Measurements from ENCODE around the gene CLIP2.

CLIP2 gene

GRCh38 chr7:74271742-74272141 lies 17.5 kb upstream of the CLIP2 start:
- DNase-seq (ENCODE audit: low read depth), result no peak
- TF ChIP-seq CTCF (IDR thresholded peaks at IDR 0.05; ENCODE audit: low read depth, low read length, missing control alignments), result no peak
- H3K4me3 ChIP-seq (ENCODE audit: low read depth, low read length), result no peak overlapping the region; the same call in 1 of the 2 replicates

DNA sequence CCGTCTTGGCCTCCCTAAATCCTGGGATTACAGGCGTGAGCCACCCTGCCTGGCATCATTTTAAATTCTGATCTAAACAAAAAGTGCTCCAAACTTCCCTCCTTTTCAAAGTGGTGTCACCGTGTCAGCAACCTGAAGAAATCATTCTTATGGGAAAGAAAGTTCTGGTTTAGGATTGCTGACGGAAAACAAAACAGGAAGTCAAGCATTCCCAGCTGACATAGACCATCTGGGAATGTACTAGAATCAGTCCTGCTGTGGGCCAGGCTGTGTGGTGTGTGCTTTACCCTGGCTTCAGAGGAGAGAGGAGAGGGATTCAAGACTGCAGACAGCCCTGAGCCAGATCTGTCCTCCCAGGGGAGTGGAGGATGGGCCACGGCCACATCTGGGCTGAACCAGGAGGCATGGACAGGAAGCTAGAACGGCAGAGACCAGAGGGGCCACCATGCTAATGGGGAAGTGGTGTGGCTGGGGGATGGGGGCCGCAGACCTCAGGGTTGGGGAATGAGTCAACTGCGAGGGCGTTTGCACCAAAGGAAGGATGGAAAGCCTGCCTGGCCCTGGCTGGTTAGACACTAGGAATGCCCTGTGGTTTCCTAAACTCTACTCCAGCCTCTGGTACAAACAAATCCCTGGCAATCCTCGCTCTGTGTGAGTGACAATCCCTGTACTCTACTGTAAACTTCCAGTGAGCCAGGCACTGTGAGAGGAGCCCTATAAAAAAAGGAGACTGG lies 16.7 kb upstream of the CLIP2 start:
- peak overlapping the region; percentile 17; the same call in 1 of the 2 replicates for H3K4me3 ChIP-seq (ENCODE audit: low read depth, low read length)
- no peak for TF ChIP-seq CTCF (IDR thresholded peaks at IDR 0.05; ENCODE audit: low read depth, low read length, missing control alignments)
- DNase-seq (ENCODE audit: low read depth), result peak; percentile 94

- DNase-seq (ENCODE audit: low read depth), result no peak
- peak; percentile 85 for TF ChIP-seq CTCF (IDR thresholded peaks at IDR 0.05; ENCODE audit: low read depth, low read length, missing control alignments)
- no peak overlapping the region for H3K4me3 ChIP-seq (ENCODE audit: low read depth, low read length)
Observed at GRCh38 chr7:74275401-74275881, 13.8 kb upstream of the CLIP2 start.

DNA sequence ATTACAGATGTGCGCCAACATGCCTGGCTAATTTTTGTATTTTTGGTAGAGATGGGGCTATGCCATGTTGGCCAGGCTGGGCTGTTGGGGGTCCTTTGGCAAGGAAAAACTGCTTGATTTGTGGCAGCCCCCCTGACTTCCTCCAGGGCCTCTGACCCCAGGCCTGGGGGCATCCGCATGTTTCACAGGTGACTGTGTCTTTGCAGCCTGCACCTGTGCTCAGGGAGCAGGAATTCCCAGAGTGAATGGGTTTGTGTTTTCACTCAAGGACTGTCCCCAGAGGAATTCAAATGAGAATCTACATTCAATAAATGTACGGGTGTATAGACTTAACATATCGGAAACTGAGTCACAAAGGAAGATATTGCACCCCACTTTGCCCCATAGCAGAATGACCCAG lies 11.6 kb upstream of the CLIP2 start:
- no peak for TF ChIP-seq CTCF (IDR thresholded peaks at IDR 0.05; ENCODE audit: low read depth, low read length, missing control alignments)
- DNase-seq (ENCODE audit: low read depth), result no peak
- H3K4me3 ChIP-seq (ENCODE audit: low read depth, low read length), result no peak overlapping the region

GRCh38 chr7:74280985-74281384 lies 8.2 kb upstream of the CLIP2 start:
- H3K4me3 ChIP-seq (ENCODE audit: low read depth, low read length), result no peak overlapping the region
- TF ChIP-seq CTCF (IDR thresholded peaks at IDR 0.05; ENCODE audit: low read depth, low read length, missing control alignments), result no peak
- DNase-seq (ENCODE audit: low read depth), result no peak

- H3K4me3 ChIP-seq (ENCODE audit: low read depth, low read length), result no peak overlapping the region
- no peak for TF ChIP-seq CTCF (IDR thresholded peaks at IDR 0.05; ENCODE audit: low read depth, low read length, missing control alignments)
- DNase-seq (ENCODE audit: low read depth), result no peak
Observed at GRCh38 chr7:74282748-74283459, 6.3 kb upstream of the CLIP2 start.
